ENCODE results near the gene SOAT2. TPM values are rescaled to one million over a fixed set of nuclear protein-coding genes. Genes with fewer than 3 reads are reported as not detected.

Gene SOAT2
- total RNA-seq, 4 donors from 2014 or later = 13.3 to 55.0 (median 34.5) TPM; not detected in 1

GRCh38 chr12:53120685-53121525 lies 17.6 kb downstream of the SOAT2 start:
- TF ChIP-seq CTCF (IDR thresholded peaks at IDR 0.05) = no peak
- no peak for TF ChIP-seq POLR2A (IDR thresholded peaks at IDR 0.05)
- DNase-seq = no peak
- H3K4me3 ChIP-seq = no peak overlapping the region

GRCh38 chr12:53122961-53123468 lies 19.7 kb downstream of the SOAT2 start:
- no peak for DNase-seq
- Histone ChIP-seq H3K27ac (no peak overlapping the region), H3K27me3 (no peaks in the 10 kb centered on the region)

More at GRCh38 chr12:53120685-53121525, 17.6 kb downstream of the SOAT2 start:
- H3K36me3 ChIP-seq = no peaks in the 10 kb centered on the region
- H3K27ac ChIP-seq = no peak overlapping the region
- no peaks in the 10 kb centered on the region for H3K27me3 ChIP-seq
- no peaks in the 10 kb centered on the region for H3K4me1 ChIP-seq
- H3K9me3 ChIP-seq = no peaks in the 10 kb centered on the region

GRCh38 chr12:53123578-53124351 lies 20.5 kb downstream of the SOAT2 start:
- TF ChIP-seq POLR2A (IDR thresholded peaks at IDR 0.05) (no peak), CTCF (IDR thresholded peaks at IDR 0.05) (no peak)
- H3K4me1 ChIP-seq = no peaks in the 10 kb centered on the region
- H3K9me3 ChIP-seq = no peaks in the 10 kb centered on the region
- no peaks in the 10 kb centered on the region for H3K36me3 ChIP-seq
- no peak overlapping the region for H3K27ac ChIP-seq
- H3K27me3 ChIP-seq = no peaks in the 10 kb centered on the region
- DNase-seq = no peak
- no peak overlapping the region for H3K4me3 ChIP-seq

More at GRCh38 chr12:53122961-53123468, 19.7 kb downstream of the SOAT2 start:
- no peaks in the 10 kb centered on the region for H3K36me3 ChIP-seq
- no peak for TF ChIP-seq POLR2A (IDR thresholded peaks at IDR 0.05)
- no peaks in the 10 kb centered on the region for H3K4me1 ChIP-seq
- no peaks in the 10 kb centered on the region for H3K9me3 ChIP-seq
- H3K4me3 ChIP-seq = no peak overlapping the region

DNA sequence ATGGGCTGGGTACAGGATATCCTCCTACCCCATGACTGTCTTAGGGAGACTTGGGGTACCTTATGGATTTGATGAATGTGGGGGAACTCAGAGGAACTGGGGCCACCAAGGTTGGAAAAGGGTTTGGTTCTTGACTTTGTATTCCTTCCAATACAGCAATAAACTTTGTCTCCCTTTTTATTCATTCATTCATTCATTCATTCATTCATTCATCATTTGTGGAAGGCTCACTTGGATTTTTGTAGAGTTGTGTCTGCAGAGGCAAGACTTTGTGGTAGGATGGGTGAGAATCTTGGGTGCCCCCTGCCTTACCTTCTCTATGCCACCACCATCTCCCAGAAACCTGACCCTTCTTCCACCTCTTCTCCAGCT lies 21.1 kb downstream of the SOAT2 start:
- Histone ChIP-seq H3K9me3 (no peaks in the 10 kb centered on the region), H3K36me3 (no peaks in the 10 kb centered on the region), H3K4me3 (no peak overlapping the region), H3K27ac (no peak overlapping the region), H3K4me1 (no peaks in the 10 kb centered on the region), H3K27me3 (no peaks in the 10 kb centered on the region)
- no peak for DNase-seq
- TF ChIP-seq POLR2A (IDR thresholded peaks at IDR 0.05) = no peak
- no peak for TF ChIP-seq CTCF (IDR thresholded peaks at IDR 0.05)

GRCh38 chr12:53127169-53127568 lies 23.9 kb downstream of the SOAT2 start:
- H3K9me3 ChIP-seq = no peaks in the 10 kb centered on the region
- H3K36me3 ChIP-seq = no peaks in the 10 kb centered on the region
- no peaks in the 10 kb centered on the region for H3K27me3 ChIP-seq
- no peak overlapping the region for H3K27ac ChIP-seq
- H3K4me1 ChIP-seq = no peaks in the 10 kb centered on the region
- H3K4me3 ChIP-seq = no peak overlapping the region
- TF ChIP-seq CTCF (IDR thresholded peaks at IDR 0.05) (no peak), POLR2A (IDR thresholded peaks at IDR 0.05) (no peak)
- no peak for DNase-seq
